OCI-LY1 (cell line): ENCODE data around the gene BTBD9.

Experiments
- H2AFZ ChIP-seq: fragments of 200-600 bp; sonication (generic), shearing (Covaris generic); 2 replicates; pipeline ENCODE4 v1.6.0; 2014; ENCODE audit warnings: antibody characterized with exemption, mild to moderate bottlenecking, low read length
- H3F3A ChIP-seq: fragments of 200-600 bp; sonication (generic), shearing (Covaris generic); 2 replicates; pipeline ENCODE4 v1.6.0; 2014; ENCODE audit warnings: mild to moderate bottlenecking, antibody characterized with exemption, low read length, moderate library complexity; ENCODE audit not compliant: insufficient read depth
- H3K27ac ChIP-seq: fragments of 200-600 bp; sonication (generic); 2 replicates; pipeline ENCODE4 v1.5.1; 2014; ENCODE audit warnings: low read length, mixed run types, mild to moderate bottlenecking, low read depth; ENCODE audit not compliant: poor library complexity, severe bottlenecking
- H3K27me3 ChIP-seq: fragments of 200-600 bp; sonication (generic); 2 replicates; pipeline ENCODE4 v1.6.0; 2014; ENCODE audit warnings: antibody characterized with exemption, mild to moderate bottlenecking, low read length, moderate library complexity; ENCODE audit not compliant: insufficient read depth
- H3K36me3 ChIP-seq: fragments of 200-600 bp; sonication (generic); 2 replicates; pipeline ENCODE4 v1.6.1; 2014; ENCODE audit warnings: mild to moderate bottlenecking, antibody characterized with exemption, low read length, moderate library complexity, mixed read lengths; ENCODE audit not compliant: insufficient read depth
- H3K4me1 ChIP-seq: fragments of 200-600 bp; sonication (generic); 2 replicates; pipeline ENCODE4 v1.5.1; 2014; ENCODE audit warnings: mild to moderate bottlenecking, low read length, moderate library complexity; ENCODE audit not compliant: insufficient read depth, severe bottlenecking
- H3K4me2 ChIP-seq: fragments of 200-600 bp; sonication (generic), shearing (Covaris generic); 2 replicates; pipeline ENCODE4 v1.6.1; 2014; ENCODE audit warnings: low read length
- H3K4me3 ChIP-seq: fragments of 200-600 bp; sonication (generic); 2 replicates; pipeline ENCODE4 v1.5.1; 2014; ENCODE audit warnings: low read length, low read depth, mild to moderate bottlenecking, mixed read lengths; ENCODE audit not compliant: poor library complexity, severe bottlenecking
- H3K79me2 ChIP-seq: fragments of 200-600 bp; shearing (Covaris generic); 2 replicates; pipeline ENCODE4 v1.6.1; 2016; ENCODE audit warnings: mixed run types, low read length, mixed read lengths; ENCODE audit not compliant: insufficient read depth
- H3K9ac ChIP-seq: fragments of 200-600 bp; sonication (generic), shearing (Covaris generic); 2 replicates; pipeline ENCODE4 v1.6.1; 2014; ENCODE audit warnings: mild to moderate bottlenecking, low read length, mixed read lengths
- H3K9me2 ChIP-seq: fragments of 200-600 bp; sonication (generic), shearing (Covaris generic); 2 replicates; pipeline ENCODE4 v1.6.1; 2014; ENCODE audit warnings: low read depth, mild to moderate bottlenecking, low read length, mixed read lengths
- H3K9me3 ChIP-seq: fragments of 200-600 bp; shearing (Covaris generic); 2 replicates; pipeline ENCODE4 v1.6.1; 2014; ENCODE audit warnings: low read length, mixed read lengths
- H4K20me1 ChIP-seq: fragments of 200-600 bp; sonication (generic), shearing (Covaris generic); 2 replicates; pipeline ENCODE4 v1.6.0; 2016; ENCODE audit warnings: mild to moderate bottlenecking, low read length; ENCODE audit not compliant: insufficient read depth
- EZH2 ChIP-seq: fragments of 200-600 bp; sonication (generic), shearing (Covaris generic); IDR thresholded peaks from 2 replicates; pipeline ENCODE4 v1.8.0; 2017; ENCODE audit warnings: borderline replicate concordance, mixed run types, mild to moderate bottlenecking, antibody characterized with exemption, low read length, moderate library complexity, mixed read lengths
- TF ChIP-seq, protein P1 (sequence below): fragments of 200-600 bp; sonication (generic), shearing (Covaris generic); IDR thresholded peaks from 2 replicates; pipeline ENCODE4 v1.5.1; 2017; ENCODE audit warnings: mild to moderate bottlenecking, antibody characterized with exemption, low read length, moderate library complexity, mixed read lengths

The BTBD9 gene

DNA sequence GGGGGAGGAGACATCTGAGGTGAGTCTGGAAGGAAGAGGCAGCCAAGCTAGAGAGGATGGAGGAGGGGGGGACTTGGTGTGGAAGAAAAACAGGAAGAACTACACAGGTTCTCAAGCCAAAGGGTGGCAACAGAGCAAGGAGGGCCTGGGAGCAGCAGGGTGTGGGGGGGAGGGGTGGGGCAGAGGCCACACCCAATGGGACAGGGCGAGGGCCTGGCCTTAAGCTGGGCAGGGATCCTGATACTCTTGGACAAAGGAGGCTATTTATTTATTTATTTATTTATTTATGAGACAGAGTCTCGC is 461.2 kb downstream of the BTBD9 start:
- Histone ChIP-seq H3K27ac (no peak overlapping the region), H3K4me1 (no peaks in the 10 kb centered on the region), H3K36me3 (no peaks in the 10 kb centered on the region), H3F3A (no peaks in the 10 kb centered on the region), H3K27me3 (no peaks in the 10 kb centered on the region), H3K9me3 (no peaks in the 10 kb centered on the region), H3K4me3 (no peak overlapping the region), H3K9ac (no peak overlapping the region), H4K20me1 (no peaks in the 10 kb centered on the region), H2AFZ (no peak overlapping the region), H3K79me2 (no peaks in the 10 kb centered on the region), H3K9me2 (no peaks in the 10 kb centered on the region), H3K4me2 (no peak overlapping the region)
- TF ChIP-seq, protein P1, sequence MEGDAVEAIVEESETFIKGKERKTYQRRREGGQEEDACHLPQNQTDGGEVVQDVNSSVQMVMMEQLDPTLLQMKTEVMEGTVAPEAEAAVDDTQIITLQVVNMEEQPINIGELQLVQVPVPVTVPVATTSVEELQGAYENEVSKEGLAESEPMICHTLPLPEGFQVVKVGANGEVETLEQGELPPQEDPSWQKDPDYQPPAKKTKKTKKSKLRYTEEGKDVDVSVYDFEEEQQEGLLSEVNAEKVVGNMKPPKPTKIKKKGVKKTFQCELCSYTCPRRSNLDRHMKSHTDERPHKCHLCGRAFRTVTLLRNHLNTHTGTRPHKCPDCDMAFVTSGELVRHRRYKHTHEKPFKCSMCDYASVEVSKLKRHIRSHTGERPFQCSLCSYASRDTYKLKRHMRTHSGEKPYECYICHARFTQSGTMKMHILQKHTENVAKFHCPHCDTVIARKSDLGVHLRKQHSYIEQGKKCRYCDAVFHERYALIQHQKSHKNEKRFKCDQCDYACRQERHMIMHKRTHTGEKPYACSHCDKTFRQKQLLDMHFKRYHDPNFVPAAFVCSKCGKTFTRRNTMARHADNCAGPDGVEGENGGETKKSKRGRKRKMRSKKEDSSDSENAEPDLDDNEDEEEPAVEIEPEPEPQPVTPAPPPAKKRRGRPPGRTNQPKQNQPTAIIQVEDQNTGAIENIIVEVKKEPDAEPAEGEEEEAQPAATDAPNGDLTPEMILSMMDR, result no peak
- TF ChIP-seq EZH2, result no peak

DNA sequence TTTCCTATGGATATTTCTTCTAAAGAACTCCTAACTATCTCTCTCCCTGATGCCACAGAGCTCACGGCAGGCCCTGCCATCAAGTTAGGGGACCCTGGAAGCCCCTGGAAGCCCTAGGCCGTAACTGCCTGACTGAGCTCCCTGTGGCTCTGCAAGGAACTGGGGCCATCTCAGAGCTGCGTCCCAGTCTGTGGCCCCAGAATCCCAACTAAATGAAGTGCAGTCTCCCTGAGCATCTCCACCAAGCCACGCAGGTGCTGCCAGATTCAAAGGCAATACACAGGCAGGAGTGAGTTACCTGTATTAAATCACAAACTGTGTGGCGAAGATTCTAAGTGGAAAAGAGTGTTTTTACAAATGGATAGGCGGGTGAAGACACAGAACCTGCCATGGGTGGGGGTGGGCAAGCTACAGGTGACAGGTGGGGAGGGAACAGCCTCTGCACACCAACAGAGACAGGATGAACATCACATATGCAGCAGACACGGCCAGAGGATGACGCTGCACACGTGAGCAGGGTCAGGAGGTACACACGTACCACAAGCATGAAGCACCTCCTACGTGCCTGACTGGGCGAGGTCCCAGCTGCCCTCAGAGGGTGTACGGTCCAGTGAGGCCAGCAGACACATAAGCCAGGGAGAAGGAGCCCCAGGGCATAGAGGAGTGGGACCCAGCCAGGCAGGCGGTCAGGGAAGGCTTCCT is 461.7 kb downstream of the BTBD9 start:
- no peak overlapping the region for H2AFZ ChIP-seq
- TF ChIP-seq, protein P1, result no peak
- TF ChIP-seq EZH2, result no peak
- no peak overlapping the region for H3K4me3 ChIP-seq
- no peaks in the 10 kb centered on the region for H3K4me1 ChIP-seq
- H3K79me2 ChIP-seq, result no peaks in the 10 kb centered on the region
- no peak overlapping the region for H3K27ac ChIP-seq
- H3K9me3 ChIP-seq, result no peaks in the 10 kb centered on the region
- H4K20me1 ChIP-seq, result no peaks in the 10 kb centered on the region
- no peak overlapping the region for H3K9ac ChIP-seq
- H3K27me3 ChIP-seq, result no peaks in the 10 kb centered on the region
- H3F3A ChIP-seq, result no peaks in the 10 kb centered on the region
- H3K4me2 ChIP-seq, result no peak overlapping the region
- H3K9me2 ChIP-seq, result no peaks in the 10 kb centered on the region
- H3K36me3 ChIP-seq, result no peaks in the 10 kb centered on the region

DNA sequence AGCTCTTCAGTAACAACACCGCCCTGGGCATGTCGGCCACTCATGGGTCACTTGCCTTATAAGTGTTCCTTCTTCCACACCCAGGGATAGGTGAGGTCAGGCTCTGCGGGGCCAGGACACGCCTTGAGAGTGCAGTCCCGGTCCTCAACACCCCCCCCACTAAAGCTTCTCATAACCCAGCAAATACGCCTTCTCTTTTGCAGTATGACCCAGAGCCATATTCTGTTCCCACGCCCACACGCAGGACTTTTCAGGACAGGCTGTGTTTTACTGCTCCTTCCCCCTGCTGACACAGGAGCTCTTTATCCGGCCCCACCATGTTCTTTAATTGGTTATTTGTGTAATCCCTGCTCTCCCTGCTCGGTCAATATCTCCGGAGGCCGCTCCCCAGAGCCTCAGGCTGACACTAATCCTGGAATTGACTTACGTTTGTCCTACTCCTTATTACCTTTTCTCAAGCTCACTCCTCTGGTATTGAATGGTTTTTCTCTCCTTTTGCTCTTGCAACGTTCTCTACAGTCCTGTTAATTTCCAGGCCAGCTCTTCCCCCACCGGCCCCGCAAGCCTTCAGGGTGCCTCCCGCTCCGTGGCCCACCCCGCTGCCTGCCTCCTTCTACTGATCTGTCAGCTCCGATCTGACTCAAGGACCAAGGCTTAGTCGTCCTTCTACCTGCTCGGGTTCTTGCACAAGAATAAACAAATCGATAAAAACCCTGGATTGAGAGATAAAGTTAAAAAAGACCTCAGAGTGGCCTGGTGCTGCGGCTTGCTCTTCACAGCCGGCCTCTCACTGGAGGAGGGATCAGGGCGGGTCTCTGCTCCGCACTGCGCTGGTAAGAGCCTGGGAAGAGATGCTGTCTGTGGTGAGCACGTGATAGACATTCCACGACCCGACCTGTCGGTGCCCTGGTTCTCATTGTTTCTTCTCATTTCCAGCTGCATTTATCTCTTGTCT is 462.7 kb downstream of the BTBD9 start:
- Histone ChIP-seq H3K4me3 (no peak overlapping the region), H3K4me2 (no peak overlapping the region), H3K79me2 (no peaks in the 10 kb centered on the region), H3K9ac (no peak overlapping the region), H3K27ac (no peak overlapping the region), H4K20me1 (no peaks in the 10 kb centered on the region), H3K9me3 (no peaks in the 10 kb centered on the region), H3K27me3 (no peaks in the 10 kb centered on the region), H3K9me2 (no peaks in the 10 kb centered on the region), H3F3A (no peaks in the 10 kb centered on the region), H3K4me1 (no peaks in the 10 kb centered on the region), H3K36me3 (no peaks in the 10 kb centered on the region), H2AFZ (no peak overlapping the region)
- TF ChIP-seq, protein P1, result no peak
- no peak for TF ChIP-seq EZH2
